Mucosa of rectum (tissue), 2 donors: ENCODE measurements around the gene STARD10.

ENCODE experiments used
- H3K27ac ChIP-seq, 2 donors: one replicate each; pipeline ENCODE4 v1.7.0; 2013; ENCODE audit warnings: inconsistent platforms in 2 of 2, low read depth in 2 of 2, low read length in 2 of 2
- H3K27me3 ChIP-seq, 2 donors: one replicate each; pipeline ENCODE4 v1.7.0; 2013; ENCODE audit warnings: low read length in 2 of 2; ENCODE audit not compliant: control insufficient read depth in 2 of 2, insufficient read depth in 2 of 2
- H3K36me3 ChIP-seq, 2 donors: one replicate each; pipeline ENCODE4 v1.7.0; 2013; ENCODE audit warnings: low read length in 2 of 2; ENCODE audit not compliant: control insufficient read depth in 2 of 2, insufficient read depth in 2 of 2
- H3K4me1 ChIP-seq, 2 donors: one replicate each; pipeline ENCODE4 v1.7.0; 2013; ENCODE audit warnings: low read length in 2 of 2, mild to moderate bottlenecking in 1 of 2; ENCODE audit not compliant: control insufficient read depth in 2 of 2, insufficient read depth in 2 of 2
- H3K4me3 ChIP-seq, 2 donors: one replicate each; pipeline ENCODE4 v1.7.0; 2013; ENCODE audit warnings: low read length in 2 of 2
- H3K9ac ChIP-seq, 2 donors: one replicate each; pipeline ENCODE4 v1.7.0; 2013; ENCODE audit warnings: low read length in 2 of 2, low read depth in 1 of 2, mild to moderate bottlenecking in 1 of 2
- H3K9me3 ChIP-seq, 2 donors: one replicate each; pipeline ENCODE4 v1.7.0; 2013; ENCODE audit warnings: low read length in 2 of 2; ENCODE audit not compliant: control insufficient read depth in 2 of 2
- donor health status: healthy.
- donor health status: Normal muscosa, but diverticular disease.

STARD10 gene

DNA sequence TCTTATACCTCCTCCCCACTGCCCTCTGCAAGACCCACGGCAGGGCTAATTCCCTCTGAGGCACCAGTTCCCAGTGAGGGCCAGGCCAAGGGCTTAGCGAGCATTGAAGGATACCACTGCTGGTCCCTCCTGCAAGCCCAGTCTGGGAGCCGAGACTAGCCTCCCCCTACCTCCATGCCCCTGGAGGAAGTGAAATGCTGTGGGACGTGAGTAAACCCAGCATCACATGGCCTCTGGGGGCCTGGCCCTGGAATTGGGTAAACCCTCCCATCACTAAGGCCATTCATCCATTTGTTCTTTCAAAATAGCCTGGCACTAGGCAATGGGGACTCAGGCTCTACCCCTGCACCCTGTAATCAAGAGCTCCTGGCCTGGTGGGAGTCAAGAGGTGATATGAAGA lies 66.3 kb downstream of the STARD10 start:
- no peak overlapping the region for H3K9ac ChIP-seq
- H3K9me3 ChIP-seq: no peaks in the 10 kb centered on the region
- H3K4me3 ChIP-seq: no peak overlapping the region
- no peaks in the 10 kb centered on the region for H3K36me3 ChIP-seq
- H3K27me3 ChIP-seq: no peaks in the 10 kb centered on the region
- H3K4me1 ChIP-seq: peaks cover 4 to 11% of the 10 kb centered on the region in 2 donors
- H3K27ac ChIP-seq: no peak overlapping the region

DNA sequence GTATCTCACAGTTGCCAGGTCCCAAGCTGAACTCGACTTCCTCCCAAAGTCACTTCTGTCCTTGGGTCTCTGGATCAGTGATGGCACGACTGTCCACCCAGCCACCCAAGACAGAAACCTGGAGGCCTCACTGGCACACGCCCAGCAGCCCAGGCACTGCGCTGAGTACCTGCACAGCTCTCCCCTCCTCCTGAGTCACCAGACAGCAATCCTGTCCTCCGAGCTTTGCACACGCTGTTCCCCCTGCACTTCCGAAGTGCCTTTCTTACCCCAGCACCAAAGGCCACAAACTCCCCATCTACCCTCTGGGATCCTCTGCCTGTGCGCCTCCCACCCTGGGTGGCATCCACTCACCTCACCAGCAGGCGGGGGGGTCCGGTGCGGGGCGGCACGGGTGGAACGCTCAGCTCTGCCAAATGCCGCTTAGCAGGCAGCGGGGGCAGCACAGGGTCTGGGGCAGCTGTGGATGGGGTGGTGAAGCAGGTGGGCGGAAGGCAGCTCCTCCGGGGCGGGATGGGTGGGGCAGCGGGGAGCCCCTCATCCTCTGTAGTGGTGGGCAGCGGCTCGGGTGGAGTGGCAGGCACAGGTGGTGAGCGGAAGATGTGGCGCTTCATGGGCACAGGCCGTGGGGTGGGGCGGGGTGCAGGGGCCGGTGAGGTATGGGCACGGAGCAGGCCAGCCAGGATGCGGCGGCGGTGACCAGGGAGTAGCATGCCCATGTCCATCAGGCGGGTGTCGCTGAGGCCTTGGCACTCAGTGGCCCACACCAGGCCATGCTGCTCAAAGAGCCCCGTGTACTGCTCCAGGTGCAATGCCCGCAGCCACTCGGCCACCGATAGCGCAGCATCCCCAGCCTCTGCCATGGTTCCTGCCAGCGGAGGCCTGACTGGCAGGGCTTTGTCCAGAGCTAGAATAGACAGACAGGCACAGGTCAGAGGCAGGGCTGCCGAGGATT lies 67.3 kb downstream of the STARD10 start:
- H3K9ac ChIP-seq: no peak overlapping the region
- H3K27ac ChIP-seq: no peak overlapping the region
- peaks cover 6 to 13% of the 10 kb centered on the region in 2 donors for H3K4me1 ChIP-seq
- H3K9me3 ChIP-seq: no peaks in the 10 kb centered on the region
- no peak overlapping the region for H3K4me3 ChIP-seq
- H3K27me3 ChIP-seq: no peaks in the 10 kb centered on the region
- no peaks in the 10 kb centered on the region for H3K36me3 ChIP-seq

DNA sequence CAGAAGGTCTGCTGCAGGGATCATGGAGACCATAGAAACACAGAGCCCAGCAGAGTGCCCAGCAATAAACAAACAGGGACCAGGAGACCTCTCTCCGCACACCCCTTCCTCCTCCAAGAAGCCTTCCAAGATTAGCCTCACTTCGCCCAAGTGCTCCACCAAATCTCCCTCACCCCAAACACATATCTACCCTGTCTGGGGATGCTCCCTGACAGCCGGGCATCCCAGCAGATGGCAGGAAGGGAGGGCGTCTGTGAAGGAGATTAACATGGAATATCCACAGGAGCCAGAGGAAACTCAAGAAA lies 68.2 kb downstream of the STARD10 start:
- Histone ChIP-seq H3K36me3 (no peaks in the 10 kb centered on the region), H3K9ac (no peak overlapping the region), H3K9me3 (no peaks in the 10 kb centered on the region), H3K4me1 (peaks cover 13 to 21% of the 10 kb centered on the region in 2 donors), H3K27me3 (no peaks in the 10 kb centered on the region), H3K27ac (no peak overlapping the region), H3K4me3 (no peak overlapping the region)

GRCh38 chr11:72724851-72725723 lies 68.8 kb downstream of the STARD10 start:
- peaks cover 19 to 27% of the 10 kb centered on the region in 2 donors for H3K4me1 ChIP-seq
- H3K36me3 ChIP-seq: no peaks in the 10 kb centered on the region
- no peak overlapping the region for H3K9ac ChIP-seq
- no peak overlapping the region for H3K4me3 ChIP-seq
- H3K9me3 ChIP-seq: no peaks in the 10 kb centered on the region
- no peaks in the 10 kb centered on the region for H3K27me3 ChIP-seq
- no peak overlapping the region for H3K27ac ChIP-seq

DNA sequence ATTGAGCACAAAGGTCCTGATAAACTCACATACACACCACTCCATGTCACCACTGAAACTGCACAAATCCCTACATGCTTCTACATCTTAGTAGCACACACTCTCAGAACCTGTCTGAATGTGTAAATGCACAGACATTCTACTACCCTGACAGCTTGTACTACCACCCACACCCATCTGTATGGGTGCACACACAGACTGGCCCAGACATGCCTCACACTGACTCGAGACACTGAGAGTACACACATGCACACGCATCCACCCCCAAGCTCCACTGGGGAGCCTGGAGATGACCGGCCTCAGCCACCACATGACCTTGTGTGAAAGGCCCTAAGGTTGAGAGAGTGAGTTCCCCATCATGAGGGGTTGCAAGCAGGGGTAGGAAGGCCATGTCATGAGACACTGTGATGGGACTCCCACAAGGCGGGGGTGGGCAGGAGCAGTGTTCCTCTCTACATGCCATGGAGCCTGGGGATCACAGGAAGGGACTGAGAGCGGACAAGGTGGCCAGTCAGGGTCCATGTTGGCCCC lies 69.8 kb downstream of the STARD10 start:
- Histone ChIP-seq H3K4me3 (no peak overlapping the region), H3K9me3 (no peaks in the 10 kb centered on the region), H3K4me1 (peaks cover 28 to 33% of the 10 kb centered on the region in 2 donors), H3K27ac (no peak overlapping the region), H3K36me3 (no peaks in the 10 kb centered on the region), H3K9ac (no peak overlapping the region), H3K27me3 (no peaks in the 10 kb centered on the region)

GRCh38 chr11:72723508-72723907 lies 70.3 kb downstream of the STARD10 start:
- Histone ChIP-seq H3K36me3 (peaks cover 3 to 5% of the 10 kb centered on the region in 2 donors), H3K27ac (no peak overlapping the region), H3K27me3 (no peaks in the 10 kb centered on the region), H3K4me1 (peaks cover 28 to 35% of the 10 kb centered on the region in 2 donors), H3K9ac (no peak overlapping the region), H3K9me3 (no peaks in the 10 kb centered on the region), H3K4me3 (no peak overlapping the region)

GRCh38 chr11:72722050-72722748 lies 71.6 kb downstream of the STARD10 start:
- peaks cover 28 to 35% of the 10 kb centered on the region in 2 donors for H3K4me1 ChIP-seq
- no peaks in the 10 kb centered on the region for H3K9me3 ChIP-seq
- peak overlapping the region; percentile 86 to 95 for H3K27ac ChIP-seq
- H3K4me3 ChIP-seq: peak overlapping the region; percentile 91 to 97
- H3K36me3 ChIP-seq: peaks cover 6 to 14% of the 10 kb centered on the region in 2 donors
- no peaks in the 10 kb centered on the region for H3K27me3 ChIP-seq
- H3K9ac ChIP-seq: peak overlapping the region; percentile 89 to 91

- H3K27ac ChIP-seq: peak overlapping the region; percentile 86 to 95
- peaks cover 6 to 19% of the 10 kb centered on the region in 2 donors for H3K36me3 ChIP-seq
- H3K27me3 ChIP-seq: no peaks in the 10 kb centered on the region
- H3K9ac ChIP-seq: peak overlapping the region; percentile 89 to 91
- H3K4me3 ChIP-seq: peak overlapping the region; percentile 91 to 97
- H3K4me1 ChIP-seq: peaks cover 28 to 35% of the 10 kb centered on the region in 2 donors
- no peaks in the 10 kb centered on the region for H3K9me3 ChIP-seq
Observed at GRCh38 chr11:72721689-72722049, 72.2 kb downstream of the STARD10 start.

GRCh38 chr11:72721276-72721675 lies 72.6 kb downstream of the STARD10 start:
- Histone ChIP-seq H3K27me3 (no peaks in the 10 kb centered on the region), H3K4me1 (peaks cover 28 to 35% of the 10 kb centered on the region in 2 donors)

More at GRCh38 chr11:72721276-72721675, 72.6 kb downstream of the STARD10 start:
- H3K4me3 ChIP-seq: peak overlapping the region; percentile 91 to 97
- H3K9ac ChIP-seq: peak overlapping the region; percentile 89 to 91
- H3K27ac ChIP-seq: peak overlapping the region; percentile 86 to 95
- peaks cover 6 to 23% of the 10 kb centered on the region in 2 donors for H3K36me3 ChIP-seq
- H3K9me3 ChIP-seq: no peaks in the 10 kb centered on the region
